Keratinocyte (primary cell): ENCODE results near the gene LIPT2. TPM values are rescaled to one million over a fixed set of nuclear protein-coding genes. Genes with fewer than 3 reads are reported as not detected.

ENCODE experiments used
- DNase-seq: peaks from one replicate; pipeline ENCODE4 v3.0.0-alpha.2; 2011; ENCODE audit warnings: low read depth, missing footprints, low spot score
- FAIRE-seq: peaks from 2 replicates; lab custom pipeline; 2011; peaks lifted over from hg19 to GRCh38; lab: Jason Lieb, UNC
- H2AFZ ChIP-seq: 2 replicates; pipeline ENCODE4 v1.6.0; 2012; ENCODE audit warnings: low read length, control low read depth, inconsistent platforms; ENCODE audit not compliant: control insufficient read depth
- H3K27ac ChIP-seq: 2 replicates; pipeline ENCODE4 v1.5.1; 2011; ENCODE audit warnings: low read length; ENCODE audit not compliant: control insufficient read depth, insufficient read depth
- H3K27me3 ChIP-seq: 3 replicates; pipeline ENCODE4 v1.6.0; 2011; ENCODE audit warnings: low read length; ENCODE audit not compliant: control insufficient read depth, insufficient read depth; ENCODE audit errors: extremely low read depth
- H3K36me3 ChIP-seq, 2 experiments: 2 replicates in 1 of 2; 3 replicates in 1 of 2; pipeline ENCODE4 v1.5.1; 2011; ENCODE audit warnings: low read length in 2 of 2, mild to moderate bottlenecking in 1 of 2; ENCODE audit not compliant: control insufficient read depth in 2 of 2, insufficient read depth in 2 of 2; ENCODE audit errors: extremely low read depth in 1 of 2
- H3K4me1 ChIP-seq: 3 replicates; pipeline ENCODE4 v1.5.1; 2011; ENCODE audit warnings: low read length; ENCODE audit not compliant: control insufficient read depth, insufficient read depth; ENCODE audit errors: extremely low read depth
- H3K4me2 ChIP-seq: 3 replicates; pipeline ENCODE4 v1.6.0; 2011; ENCODE audit warnings: low read depth, low read length; ENCODE audit not compliant: control insufficient read depth, insufficient read depth; ENCODE audit errors: extremely low read depth
- H3K4me3 ChIP-seq, 3 experiments: fragments of 200-600 bp in 1 of 3; sonication (generic) in 1 of 3; 2 replicates in 2 of 3; 3 replicates in 1 of 3; pipeline ENCODE4 v1.5.1; 2011 to 2016; ENCODE audit warnings: low read length in 3 of 3, mild to moderate bottlenecking in 3 of 3, control low read depth in 2 of 3, inconsistent platforms in 1 of 3, low read depth in 1 of 3, mixed read lengths in 1 of 3, mixed run types in 1 of 3, moderate library complexity in 1 of 3; ENCODE audit not compliant: control insufficient read depth in 2 of 3, insufficient read depth in 2 of 3; ENCODE audit errors: extremely low read depth in 1 of 3
- H3K79me2 ChIP-seq: 2 replicates; pipeline ENCODE4 v1.6.0; 2012; ENCODE audit warnings: low read length; ENCODE audit not compliant: control insufficient read depth, insufficient read depth
- H3K9ac ChIP-seq: 3 replicates; pipeline ENCODE4 v1.6.0; 2011; ENCODE audit warnings: low read length; ENCODE audit not compliant: control insufficient read depth, insufficient read depth; ENCODE audit errors: extremely low read depth
- H3K9me1 ChIP-seq: 3 replicates; pipeline ENCODE4 v1.6.0; 2011; ENCODE audit warnings: low read length; ENCODE audit not compliant: control insufficient read depth, insufficient read depth; ENCODE audit errors: extremely low read depth
- H3K9me3 ChIP-seq: 2 replicates; pipeline ENCODE4 v1.5.1; 2012; ENCODE audit warnings: low read depth, low read length; ENCODE audit not compliant: control insufficient read depth
- H4K20me1 ChIP-seq: 3 replicates; pipeline ENCODE4 v1.6.0; 2011; ENCODE audit warnings: low read length; ENCODE audit not compliant: control insufficient read depth, insufficient read depth; ENCODE audit errors: extremely low read depth
- CTCF ChIP-seq, 3 experiments: IDR thresholded peaks in 1 of 3; conservative IDR thresholded peaks in 1 of 3; optimal IDR thresholded peaks in 1 of 3; 2 replicates in 2 of 3; 3 replicates in 1 of 3; pipeline versions ENCODE3 to v1.5.1; 2011; ENCODE audit warnings: low read length in 3 of 3, mild to moderate bottlenecking in 3 of 3, moderate library complexity in 2 of 3, control low read depth in 1 of 3, inconsistent platforms in 1 of 3; ENCODE audit not compliant: insufficient read depth in 2 of 3; ENCODE audit errors: extremely low read depth in 1 of 3
- EZH2 ChIP-seq: IDR thresholded peaks from one replicate; pipeline ENCODE4 v1.6.1; 2012; ENCODE audit warnings: inconsistent platforms, mild to moderate bottlenecking, low read length, moderate library complexity
- dilution Hi-C: fragments of 300-500 bp; cut with MboI; formaldehyde crosslinking; loops from one replicate; pipeline ENCODE4 v1.7.0; 2020; ENCODE audit warnings: low sequenced_read_pairs; ENCODE audit not compliant: extremely low pct_ligation_motif_present
- polyA plus RNA-seq, 5 experiments: library from polyadenylated mRNA; depleted of rRNA in 3 of 5; stranded (reverse) in 3 of 5; stranded (forward) in 1 of 5; unstranded in 1 of 5; fragments of >200 nt; gene quantifications; 1 replicate in 1 of 5; 2 replicates in 3 of 5; 3 replicates in 1 of 5; pipeline versions ENCODE4 v1.2.1 to v1.2.3, GENCODE V29; 2011 to 2012; ENCODE audit warnings: missing spikeins in 2 of 5, low read depth in 1 of 5, low replicate concordance in 1 of 5

Gene LIPT2
- polyA plus RNA-seq, 1 donor (not counting 4 experiments of a cell fraction or from before 2014, with no cell fraction given): 2.3 TPM

- Histone ChIP-seq H2AFZ (no peak overlapping the region), H3K27me3 (no peaks in the 10 kb centered on the region), H3K9ac (no peak overlapping the region), H3K4me1 (no peaks in the 10 kb centered on the region), H4K20me1 (no peaks in the 10 kb centered on the region), H3K9me3 (no peaks in the 10 kb centered on the region), H3K9me1 (no peaks in the 10 kb centered on the region), H3K27ac (no peak overlapping the region), H3K79me2 (no peaks in the 10 kb centered on the region), H3K4me2 (no peak overlapping the region), H3K4me3 (no peak overlapping the region), H3K36me3 (no peaks in the 10 kb centered on the region)
- no peak for DNase-seq
- TF ChIP-seq EZH2 (no peak), CTCF (optimal IDR thresholded peaks at IDR 0.05 in 1 of 3, IDR thresholded peaks at IDR 0.05 in 1 of 3, conservative IDR thresholded peaks at IDR 0.05 in 1 of 3; ENCODE audit: extremely low read depth in 1 of 3, insufficient read depth in 2 of 3, low read length in 3 of 3) (no peak)
- FAIRE-seq: no peak
- dilution Hi-C loops: no loop called here
Observed at GRCh38 chr11:74479732-74480123, 13.8 kb downstream of the LIPT2 start.

- Histone ChIP-seq H3K9ac (no peak overlapping the region), H3K4me3 (no peak overlapping the region), H3K36me3 (no peaks in the 10 kb centered on the region), H3K4me1 (no peaks in the 10 kb centered on the region), H3K9me3 (no peaks in the 10 kb centered on the region), H3K79me2 (no peaks in the 10 kb centered on the region), H3K9me1 (no peaks in the 10 kb centered on the region), H3K27ac (no peak overlapping the region), H3K27me3 (no peaks in the 10 kb centered on the region), H4K20me1 (no peaks in the 10 kb centered on the region), H3K4me2 (no peak overlapping the region), H2AFZ (no peak overlapping the region)
- DNase-seq (no peak), FAIRE-seq (no peak)
- no peak for TF ChIP-seq EZH2
- no peak for TF ChIP-seq CTCF (optimal IDR thresholded peaks at IDR 0.05 in 1 of 3, IDR thresholded peaks at IDR 0.05 in 1 of 3, conservative IDR thresholded peaks at IDR 0.05 in 1 of 3; ENCODE audit: extremely low read depth in 1 of 3, insufficient read depth in 2 of 3, low read length in 3 of 3)
- dilution Hi-C loops: no loop called here
Observed at GRCh38 chr11:74478877-74479731, 14.4 kb downstream of the LIPT2 start.
